Caco-2 (cell line): Measurements from ENCODE around the gene KCNAB1. TPM values are rescaled to one million over a fixed set of nuclear protein-coding genes. Genes with fewer than 3 reads are reported as not detected.

ENCODE experiments used
- BruUV-seq: library from RNA; stranded (reverse); fragments of 400-500 nt; replicated peaks from 2 replicates; lab custom pipeline; 2021; lab: Mats Ljungman, UMichigan
- CTCF ChIA-PET: fragments of 300-600 bp; sonication (Branson Sonifier 250); formaldehyde crosslinking; loops from one replicate; lab custom pipeline; 2022; ENCODE audit warnings: antibody characterized with exemption; lab: Charles Lee
- POLR2A ChIA-PET: fragments of 300-600 bp; sonication (Branson Sonifier 250); formaldehyde crosslinking; loops from one replicate; lab custom pipeline; 2022; ENCODE audit warnings: antibody characterized with exemption; lab: Charles Lee
- DNase-seq, 2 experiments: peaks; one replicate each; pipeline versions ENCODE4 v3.0.0 to v3.0.0-alpha.2; 2020 to 2022
- H3K27me3 ChIP-seq: replicated peaks from 2 replicates; pipeline ENCODE4 v1.6.0; 2011; ENCODE audit warnings: low read length; ENCODE audit not compliant: control insufficient read depth, insufficient read depth
- H3K36me3 ChIP-seq: 2 replicates; pipeline ENCODE4 v1.5.1; 2011; ENCODE audit warnings: low read length; ENCODE audit not compliant: control insufficient read depth, insufficient read depth
- H3K4me1 ChIP-seq: fragments of 250-450 bp; sonication (Bioruptor Pico); 2 replicates; pipeline ENCODE4 v1.5.1; 2020; ENCODE audit warnings: mild to moderate bottlenecking
- H3K4me3 ChIP-seq: 2 replicates; pipeline ENCODE4 v1.5.1; 2011; ENCODE audit warnings: low read depth, mild to moderate bottlenecking, control low read depth, low read length
- H3K9me3 ChIP-seq: fragments of 250-450 bp; sonication (Bioruptor Pico); 2 replicates; pipeline ENCODE4 v1.5.1; 2020; ENCODE audit warnings: mild to moderate bottlenecking, moderate library complexity
- H3K27ac Mint-ChIP-seq: one replicate; pipeline ENCODE4 v1.8.0; 2022; ENCODE audit warnings: mixed read lengths; ENCODE audit not compliant: unreplicated experiment
- H3K27me3 Mint-ChIP-seq: one replicate; pipeline ENCODE4 v1.8.0; 2022; ENCODE audit warnings: mixed read lengths; ENCODE audit not compliant: insufficient read depth, unreplicated experiment
- H3K36me3 Mint-ChIP-seq: one replicate; pipeline ENCODE4 v1.8.0; 2022; ENCODE audit warnings: mild to moderate bottlenecking, mixed read lengths; ENCODE audit not compliant: insufficient read depth, unreplicated experiment
- H3K4me1 Mint-ChIP-seq: one replicate; pipeline ENCODE4 v1.8.0; 2022; ENCODE audit warnings: low read depth, mixed read lengths; ENCODE audit not compliant: unreplicated experiment
- H3K4me3 Mint-ChIP-seq: one replicate; pipeline ENCODE4 v1.8.0; 2022; ENCODE audit warnings: mild to moderate bottlenecking, moderate library complexity, mixed read lengths; ENCODE audit not compliant: unreplicated experiment
- H3K9me3 Mint-ChIP-seq: one replicate; pipeline ENCODE4 v1.8.0; 2022; ENCODE audit warnings: mixed read lengths; ENCODE audit not compliant: unreplicated experiment
- intact Hi-C: fragments of 100-400 bp; cut with micrococcal nuclease; formaldehyde crosslinking; loops from one replicate; pipeline ENCODE4 v1.10.0; 2022; ENCODE audit not compliant: unreplicated experiment
- total RNA-seq: library from RNA; stranded (reverse); gene quantifications from 2 replicates; pipeline ENCODE4 v1.2.3, GENCODE V29; 2022
- TF ChIP-seq, protein P1 (sequence below), 2 experiments: fragments of 200-600 bp in 1 of 2; IDR thresholded peaks; 1 replicate in 1 of 2; 2 replicates in 1 of 2; pipeline versions ENCODE4 v1.5.1 to v1.8.0; 2011 to 2022; ENCODE audit warnings: antibody characterized with exemption in 1 of 2, control low read depth in 1 of 2, inconsistent platforms in 1 of 2, low read depth in 1 of 2, low read length in 1 of 2, mild to moderate bottlenecking in 1 of 2, moderate library complexity in 1 of 2; ENCODE audit not compliant: insufficient read depth in 1 of 2, severe bottlenecking in 1 of 2, unreplicated experiment in 1 of 2

Gene KCNAB1
- total RNA-seq, 1 experiment from 2014 or later = 0.14 TPM

DNA sequence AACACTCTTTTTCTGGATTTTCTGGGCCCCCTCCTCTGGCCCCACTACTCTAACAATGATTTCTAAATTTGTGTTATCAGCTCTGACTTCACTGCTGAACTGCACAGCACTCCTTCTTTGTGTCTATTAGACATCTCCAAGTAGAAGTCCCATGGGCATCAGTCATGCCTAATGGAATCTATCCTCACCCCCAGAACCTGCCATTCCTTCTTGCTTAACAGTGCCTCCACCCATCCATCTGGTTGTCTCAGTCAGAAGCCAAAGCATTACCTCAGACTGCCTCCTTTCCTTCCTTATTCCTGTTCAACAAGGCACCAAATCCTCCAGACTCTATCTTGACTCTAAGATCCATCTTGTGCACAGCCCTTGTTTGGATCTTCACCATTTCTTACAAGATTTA lies 398.3 kb downstream of the KCNAB1 start:
- H3K4me1 ChIP-seq = 0 out of 2 replicates have a peak, but pooled peaks cover 2% of the 10 kb centered on the region
- no peaks in the 10 kb centered on the region for H3K36me3 ChIP-seq
- no peaks in the 10 kb centered on the region for H3K36me3 Mint-ChIP-seq
- POLR2A ChIA-PET = no interaction called here
- intact Hi-C loops = no loop called here
- peaks cover 10% of the 10 kb centered on the region for H3K27me3 Mint-ChIP-seq
- no peaks in the 10 kb centered on the region for H3K4me1 Mint-ChIP-seq
- no peaks in the 10 kb centered on the region for H3K9me3 ChIP-seq
- TF ChIP-seq, protein P1, sequence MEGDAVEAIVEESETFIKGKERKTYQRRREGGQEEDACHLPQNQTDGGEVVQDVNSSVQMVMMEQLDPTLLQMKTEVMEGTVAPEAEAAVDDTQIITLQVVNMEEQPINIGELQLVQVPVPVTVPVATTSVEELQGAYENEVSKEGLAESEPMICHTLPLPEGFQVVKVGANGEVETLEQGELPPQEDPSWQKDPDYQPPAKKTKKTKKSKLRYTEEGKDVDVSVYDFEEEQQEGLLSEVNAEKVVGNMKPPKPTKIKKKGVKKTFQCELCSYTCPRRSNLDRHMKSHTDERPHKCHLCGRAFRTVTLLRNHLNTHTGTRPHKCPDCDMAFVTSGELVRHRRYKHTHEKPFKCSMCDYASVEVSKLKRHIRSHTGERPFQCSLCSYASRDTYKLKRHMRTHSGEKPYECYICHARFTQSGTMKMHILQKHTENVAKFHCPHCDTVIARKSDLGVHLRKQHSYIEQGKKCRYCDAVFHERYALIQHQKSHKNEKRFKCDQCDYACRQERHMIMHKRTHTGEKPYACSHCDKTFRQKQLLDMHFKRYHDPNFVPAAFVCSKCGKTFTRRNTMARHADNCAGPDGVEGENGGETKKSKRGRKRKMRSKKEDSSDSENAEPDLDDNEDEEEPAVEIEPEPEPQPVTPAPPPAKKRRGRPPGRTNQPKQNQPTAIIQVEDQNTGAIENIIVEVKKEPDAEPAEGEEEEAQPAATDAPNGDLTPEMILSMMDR (IDR thresholded peaks at IDR 0.05; ENCODE audit: insufficient read depth in 1 of 2, low read depth in 1 of 2, low read length in 1 of 2, severe bottlenecking in 1 of 2, unreplicated experiment in 1 of 2) = no peak
- no peak overlapping the region for H3K27ac Mint-ChIP-seq
- CTCF ChIA-PET = no interaction called here
- no peak for DNase-seq
- no peaks in the 10 kb centered on the region for H3K9me3 Mint-ChIP-seq
- H3K27me3 ChIP-seq = no peaks in the 10 kb centered on the region
- H3K4me3 ChIP-seq = no peak overlapping the region
- H3K4me3 Mint-ChIP-seq = no peak overlapping the region
- BruUV-seq = no TSS peak

DNA sequence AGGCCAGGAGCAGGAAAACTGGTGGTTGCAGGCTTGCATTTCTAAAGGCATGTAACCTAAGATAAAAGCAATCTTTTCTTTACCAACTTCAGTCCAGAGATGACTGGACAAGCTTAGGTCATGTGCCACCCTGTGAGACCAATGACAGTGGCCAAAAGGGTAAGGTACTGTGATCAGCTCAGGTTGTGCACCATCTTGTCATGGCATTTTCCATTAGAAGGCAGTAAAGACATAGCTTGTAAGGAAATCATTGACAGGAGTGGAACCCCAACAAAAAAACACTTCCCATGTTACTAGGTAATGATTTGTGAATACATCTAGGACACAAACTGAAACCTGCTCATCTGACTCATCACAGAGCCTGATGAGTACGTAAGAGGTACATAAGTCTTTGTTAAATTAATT lies 399.4 kb downstream of the KCNAB1 start:
- no peaks in the 10 kb centered on the region for H3K4me1 Mint-ChIP-seq
- peaks cover 10% of the 10 kb centered on the region for H3K27me3 Mint-ChIP-seq
- no peak overlapping the region for H3K4me3 Mint-ChIP-seq
- H3K9me3 Mint-ChIP-seq = no peaks in the 10 kb centered on the region
- H3K36me3 Mint-ChIP-seq = no peaks in the 10 kb centered on the region
- Histone ChIP-seq H3K4me3 (no peak overlapping the region), H3K27me3 (no peaks in the 10 kb centered on the region), H3K36me3 (no peaks in the 10 kb centered on the region), H3K4me1 (no peaks in the 10 kb centered on the region), H3K9me3 (no peaks in the 10 kb centered on the region)
- DNase-seq = no peak
- no TSS peak for BruUV-seq
- intact Hi-C loops = no loop called here
- ChIA-PET POLR2A (no interaction called here), CTCF (no interaction called here)
- TF ChIP-seq, protein P1 (IDR thresholded peaks at IDR 0.05; ENCODE audit: insufficient read depth in 1 of 2, low read depth in 1 of 2, low read length in 1 of 2, severe bottlenecking in 1 of 2, unreplicated experiment in 1 of 2) = no peak
- H3K27ac Mint-ChIP-seq = no peak overlapping the region

DNA sequence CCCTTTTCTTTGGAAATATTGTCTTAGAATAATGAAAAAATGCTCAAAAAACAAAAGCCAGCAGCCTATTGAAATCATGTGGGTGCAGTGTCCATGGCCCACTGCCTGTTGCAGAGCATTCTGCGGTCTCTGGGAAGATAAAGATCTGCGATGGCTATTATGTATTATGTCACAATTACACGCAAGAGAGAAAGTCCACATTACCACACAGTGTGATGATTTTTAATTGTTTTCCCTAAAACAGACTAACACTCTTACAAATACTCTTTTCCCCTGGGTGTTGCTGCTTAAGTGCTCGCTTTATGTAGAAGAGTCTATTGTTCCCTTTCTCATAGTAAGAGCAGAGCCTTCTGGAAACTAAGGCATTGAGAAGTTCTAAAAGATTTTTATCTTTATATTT lies 402.3 kb downstream of the KCNAB1 start:
- H3K4me3 Mint-ChIP-seq = no peak overlapping the region
- H3K27me3 ChIP-seq = no peaks in the 10 kb centered on the region
- TF ChIP-seq, protein P1 (IDR thresholded peaks at IDR 0.05; ENCODE audit: insufficient read depth in 1 of 2, low read depth in 1 of 2, low read length in 1 of 2, severe bottlenecking in 1 of 2, unreplicated experiment in 1 of 2) = no peak
- intact Hi-C loops = no loop called here
- no peak for DNase-seq
- ChIA-PET POLR2A (no interaction called here), CTCF (no interaction called here)
- H3K36me3 ChIP-seq = no peaks in the 10 kb centered on the region
- no peaks in the 10 kb centered on the region for H3K9me3 Mint-ChIP-seq
- peaks cover 10% of the 10 kb centered on the region for H3K27me3 Mint-ChIP-seq
- H3K27ac Mint-ChIP-seq = no peak overlapping the region
- H3K36me3 Mint-ChIP-seq = no peaks in the 10 kb centered on the region
- BruUV-seq = no TSS peak
- no peaks in the 10 kb centered on the region for H3K9me3 ChIP-seq
- H3K4me1 Mint-ChIP-seq = no peaks in the 10 kb centered on the region
- no peaks in the 10 kb centered on the region for H3K4me1 ChIP-seq
- no peak overlapping the region for H3K4me3 ChIP-seq
